Astrocyte of the cerebellum (primary cell): ENCODE data around the gene DOCK4.

Experiments used
- DNase-seq: peaks from one replicate; pipeline ENCODE4 v3.0.0-alpha.2; 2011; ENCODE audit warnings: low read depth
- H3K4me3 ChIP-seq: 2 replicates; pipeline ENCODE4 v1.5.1; 2011; ENCODE audit warnings: mild to moderate bottlenecking, low read depth, low read length, moderate library complexity
- CTCF ChIP-seq: IDR thresholded peaks from 2 replicates; pipeline ENCODE4 v1.5.1; 2012; ENCODE audit warnings: low read length, low read depth, moderate library complexity, mild to moderate bottlenecking; ENCODE audit errors: missing control alignments
- in situ Hi-C: cut with HindIII; loops from 2 replicates; pipeline ENCODE4 v1.10.0; 2017; ENCODE audit warnings: low sequenced_read_pairs

DOCK4 gene

GRCh38 chr7:112248598-112248997 is 42.4 kb upstream of the DOCK4 start:
- in situ Hi-C loops = no loop called here
- no peak for DNase-seq
- TF ChIP-seq CTCF = no peak
- no peak overlapping the region for H3K4me3 ChIP-seq

- TF ChIP-seq CTCF = no peak
- no peak for DNase-seq
- no peak overlapping the region for H3K4me3 ChIP-seq
- in situ Hi-C loops = no loop called here
These were observed 32.8 kb upstream of the DOCK4 start for GRCh38 chr7:112238852-112239610.

- H3K4me3 ChIP-seq = no peak overlapping the region
- no peak for TF ChIP-seq CTCF
- in situ Hi-C loops = no loop called here
- no peak for DNase-seq
These were observed 32.1 kb upstream of the DOCK4 start for GRCh38 chr7:112238330-112238729.

GRCh38 chr7:112236597-112236996 is 30.4 kb upstream of the DOCK4 start:
- in situ Hi-C loops = no loop called here
- DNase-seq = no peak
- TF ChIP-seq CTCF = no peak
- H3K4me3 ChIP-seq = no peak overlapping the region

GRCh38 chr7:112234147-112234546 is 27.9 kb upstream of the DOCK4 start:
- no peak for DNase-seq
- in situ Hi-C loops = no loop called here
- H3K4me3 ChIP-seq = no peak overlapping the region
- TF ChIP-seq CTCF = no peak

- H3K4me3 ChIP-seq = no peak overlapping the region
- no peak for DNase-seq
- in situ Hi-C loops = no loop called here
- no peak for TF ChIP-seq CTCF
These were observed 27.0 kb upstream of the DOCK4 start for GRCh38 chr7:112233048-112233697.
